ENCODE results near the gene CD2BP2. TPM values are rescaled to one million over a fixed set of nuclear protein-coding genes. Genes with fewer than 3 reads are reported as not detected.
A peak's percentile ranks its signal among the peaks of the same experiment; 100 is the strongest.
"Not testable (repeated sequence)": the region's sequence is repeated elsewhere in the genome, so short reads cannot be mapped to it uniquely, and the experiment has no call there.

Gene CD2BP2
- 10 to 100 TPM; 49.5 to 63.5 (median 56.1) TPM for polyA plus RNA-seq (ENCODE audit: insufficient read length in 4 of 4)

GRCh38 chr16:30355144-30355953 is at the start of gene CD2BP2:
Gene CD2BP2 (minus strand): TSS chr16:30355308. CDS start chr16:30354681, 627 bp downstream.
- peak; percentile 97 to 100 (median 99) for DNase-seq (ENCODE audit: low read depth in 4 of 4, low spot score in 3 of 4)

GRCh38 chr16:30401768-30402425 is 46.8 kb upstream of the CD2BP2 start:
- no peak for DNase-seq (ENCODE audit: low read depth in 4 of 4, low spot score in 3 of 4)

DNA sequence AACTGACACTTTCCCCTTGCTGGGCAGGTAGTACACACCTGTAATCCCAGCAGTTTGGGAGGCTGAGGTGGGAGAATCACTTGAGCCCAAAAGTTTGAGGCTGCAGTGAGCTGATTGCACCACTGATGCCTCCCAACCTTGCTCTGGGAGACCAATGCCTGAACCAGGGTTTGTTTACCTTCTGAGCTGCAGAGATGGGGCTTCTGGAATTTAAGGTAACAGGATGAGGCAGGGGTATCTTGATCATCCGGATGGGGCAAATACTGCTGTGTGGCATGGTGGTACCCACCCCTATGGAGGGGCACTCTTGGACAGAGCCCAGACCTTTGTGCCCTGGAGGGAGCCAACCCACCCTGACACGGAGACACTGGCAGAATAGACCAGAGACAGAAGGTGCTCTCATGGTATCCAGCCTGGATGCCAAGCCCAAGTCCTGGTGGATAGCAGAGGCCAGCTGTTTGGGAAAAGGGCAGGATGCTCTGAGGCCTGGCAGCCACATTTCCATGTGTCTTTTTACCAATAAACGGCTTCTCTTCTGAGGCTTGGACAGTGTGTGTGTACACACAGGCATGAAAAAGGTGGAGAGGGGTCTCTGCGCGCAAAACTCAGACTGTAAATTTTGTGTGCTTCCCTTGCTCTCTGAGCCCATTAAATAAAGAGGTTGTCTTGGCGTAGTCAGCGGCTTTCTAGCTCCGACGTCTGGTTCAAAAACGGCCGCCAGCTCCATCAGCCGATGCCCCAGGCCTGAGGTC is 44.5 kb upstream of the CD2BP2 start:
- DNase-seq (ENCODE audit: low read depth in 4 of 4, low spot score in 3 of 4), result no peak

DNA sequence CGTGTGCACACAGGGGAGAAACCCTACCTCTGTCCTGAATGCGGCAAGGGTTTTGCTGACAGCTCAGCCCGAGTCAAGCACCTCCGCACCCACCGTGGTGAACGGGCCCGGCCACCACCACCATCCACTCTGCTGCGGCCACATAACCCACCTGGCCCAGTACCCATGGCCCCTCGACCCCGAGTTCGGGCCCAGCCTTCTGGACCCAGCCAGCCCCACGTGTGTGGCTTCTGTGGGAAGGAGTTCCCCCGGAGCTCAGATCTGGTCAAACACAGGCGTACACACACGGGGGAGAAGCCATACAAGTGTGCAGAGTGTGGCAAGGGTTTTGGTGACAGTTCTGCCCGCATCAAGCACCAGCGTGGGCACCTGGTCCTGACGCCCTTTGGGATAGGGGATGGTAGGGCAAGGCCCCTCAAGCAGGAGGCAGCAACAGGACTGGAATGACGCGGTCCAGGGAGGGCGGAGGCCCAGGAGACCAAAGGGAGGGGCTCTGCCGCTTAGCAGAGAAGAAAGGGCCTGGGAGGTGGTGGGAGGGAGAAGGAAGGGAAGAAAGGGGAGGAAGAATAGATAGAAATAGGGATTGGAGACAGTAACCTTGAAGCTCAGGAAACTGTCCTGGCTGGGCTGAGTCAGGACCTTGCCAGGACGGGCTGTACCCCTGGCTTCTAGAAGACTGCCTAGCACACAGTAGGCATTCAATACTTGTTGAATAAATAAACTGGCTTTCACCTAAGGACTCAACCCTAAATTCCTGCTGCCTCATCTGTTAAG is 43.7 kb upstream of the CD2BP2 start:
- no peak for DNase-seq (ENCODE audit: low read depth in 4 of 4, low spot score in 3 of 4)

GRCh38 chr16:30397776-30398660 is 42.9 kb upstream of the CD2BP2 start:
- no peak for DNase-seq (ENCODE audit: low read depth in 4 of 4, low spot score in 3 of 4)

DNA sequence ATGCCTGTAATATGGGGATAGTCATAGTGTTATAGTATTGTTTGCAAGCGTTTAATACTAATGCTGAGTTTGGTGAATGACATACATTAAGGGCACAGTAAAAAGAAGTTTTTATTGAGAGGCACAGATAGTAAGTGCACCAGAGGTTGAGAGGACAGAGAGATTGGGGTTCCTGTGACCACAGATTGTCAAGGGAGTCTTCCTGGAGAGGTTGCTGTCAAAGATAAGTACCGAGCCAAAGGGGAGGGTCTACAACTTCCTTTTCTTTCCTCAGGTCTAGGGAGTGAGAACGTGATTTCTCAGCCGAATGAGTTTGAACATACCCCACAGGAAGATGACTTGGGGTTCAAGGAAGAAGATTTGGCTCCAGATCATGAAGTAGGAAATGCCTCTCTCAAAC is 41.9 kb upstream of the CD2BP2 start:
- DNase-seq (ENCODE audit: low read depth in 4 of 4, low spot score in 3 of 4), result no peak

DNA sequence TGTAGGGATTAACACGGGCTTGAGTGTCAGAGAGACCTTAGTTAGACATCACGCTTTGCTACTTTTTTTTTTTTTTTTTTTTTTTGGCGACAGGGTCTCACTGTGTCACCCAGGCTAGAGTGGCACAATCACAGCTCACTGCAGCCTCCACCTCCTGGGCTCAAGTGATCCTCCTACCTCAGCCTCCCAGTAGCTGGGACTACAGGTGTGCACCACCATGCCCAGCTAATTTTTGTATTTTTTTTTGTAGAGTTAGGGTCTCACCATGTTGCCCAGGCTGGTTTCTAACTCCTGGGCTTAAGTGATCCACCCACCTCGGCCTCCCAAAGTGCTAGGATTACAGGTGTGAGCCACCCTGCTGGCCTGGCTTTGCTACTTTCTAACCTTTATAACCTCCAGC is 41.5 kb upstream of the CD2BP2 start:
- not testable (repeated sequence) for DNase-seq (ENCODE audit: low read depth in 4 of 4, low spot score in 3 of 4)

GRCh38 chr16:30395992-30396585 is 41.0 kb upstream of the CD2BP2 start:
- DNase-seq (ENCODE audit: low read depth in 4 of 4, low spot score in 3 of 4), result no peak

GRCh38 chr16:30395155-30395991 is 40.3 kb upstream of the CD2BP2 start, which contains the start of gene ZNF48:
Gene ZNF48 (plus strand): TSS chr16:30395420. CDS start chr16:30395795, 375 bp downstream.
- peak in 3 of 4 donors; percentile 82 to 83 (median 83) for DNase-seq (ENCODE audit: low read depth in 4 of 4, low spot score in 3 of 4)

- DNase-seq (ENCODE audit: low read depth in 4 of 4, low spot score in 3 of 4), result no peak
Measured at GRCh38 chr16:30394592-30395154, 39.6 kb upstream of the CD2BP2 start.

GRCh38 chr16:30383521-30383920 is 28.4 kb upstream of the CD2BP2 start:
- DNase-seq (ENCODE audit: low read depth in 4 of 4, low spot score in 3 of 4), result no peak

GRCh38 chr16:30382111-30382881 is 27.2 kb upstream of the CD2BP2 start, which contains the start of gene SEPTIN1:
Gene SEPTIN1 (minus strand): TSS chr16:30382561. CDS start chr16:30382542, 19 bp downstream.
- no peak for DNase-seq (ENCODE audit: low read depth in 4 of 4, low spot score in 3 of 4)

GRCh38 chr16:30381291-30382041 is 26.4 kb upstream of the CD2BP2 start:
- no peak for DNase-seq (ENCODE audit: low read depth in 4 of 4, low spot score in 3 of 4)

- DNase-seq (ENCODE audit: low read depth in 4 of 4, low spot score in 3 of 4), result no peak
Measured at GRCh38 chr16:30380803-30381208, 25.7 kb upstream of the CD2BP2 start.

- DNase-seq (ENCODE audit: low read depth in 4 of 4, low spot score in 3 of 4), result no peak
Measured at GRCh38 chr16:30380072-30380802, 25.1 kb upstream of the CD2BP2 start.

Measured in right renal pelvis (tissue), 4 donors.